K562 treated with DMSO at 1 percent for 4 hours (cell line): Measurements from ENCODE around the gene TMEM170A. TPM values are rescaled to one million over a fixed set of nuclear protein-coding genes. Genes with fewer than 3 reads are reported as not detected.

Source experiments
- total RNA-seq: library from RNA; unstranded; fragments of 300-600 nt; gene quantifications from 2 replicates; pipeline ENCODE4 v1.2.3, GENCODE V29; 2022; ENCODE audit not compliant: insufficient read depth

The TMEM170A gene
- total RNA-seq, result 22.9 and 26.7 TPM in 2 replicates

DNA sequence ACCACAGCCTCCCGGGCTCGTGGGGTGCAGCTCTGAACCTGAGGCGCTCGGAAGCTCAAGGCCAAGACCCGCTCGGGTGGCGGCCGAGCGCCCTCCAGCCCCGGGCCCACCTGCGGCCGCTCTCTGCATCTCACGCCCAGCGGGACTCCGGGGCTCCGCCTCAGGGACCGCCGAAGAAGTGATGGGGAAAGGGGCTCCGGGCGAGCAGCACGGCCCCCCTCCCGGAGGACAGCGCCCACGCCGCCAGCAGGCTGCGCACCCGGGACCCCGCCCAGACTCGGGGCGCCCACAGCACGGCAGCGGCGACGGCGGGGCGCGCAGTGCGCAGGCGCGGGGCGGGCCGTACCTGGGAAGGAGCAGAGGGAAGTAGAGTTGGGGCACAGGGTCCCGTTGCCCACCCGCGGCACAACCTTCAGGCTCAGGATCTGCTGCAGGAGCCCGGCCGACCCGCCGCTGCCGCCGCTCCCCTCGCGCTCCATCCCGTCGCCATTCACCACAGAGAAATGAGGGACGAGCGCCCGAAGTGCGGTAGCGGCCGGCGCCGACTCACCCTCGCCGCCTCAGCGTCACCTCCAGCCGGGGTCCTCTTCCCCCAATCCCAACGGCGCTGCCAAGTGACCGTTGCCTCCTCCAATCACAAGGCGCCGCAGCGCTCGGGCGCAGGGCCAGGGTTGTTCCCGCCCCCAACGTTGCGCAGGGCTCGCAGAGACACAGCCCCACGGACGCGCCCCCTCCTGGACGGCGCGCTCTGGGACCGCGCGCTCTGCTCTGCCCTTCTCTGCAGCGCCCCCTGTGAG, at the start of gene TMEM170A:
TMEM170A (minus strand) TSS at position 568 of the 797 bp plus-strand sequence; CDS start at position 479, 89 bp downstream.

GRCh38 chr16:75495076-75495674, 30.7 kb upstream of the TMEM170A start, which contains the start of gene CHST6:
Gene CHST6, minus strand, starts transcription at chr16:75495441. Its CDS starts 15,613 bp downstream, at chr16:75479828.

GRCh38 chr16:75432828-75433731, 31.4 kb downstream of the TMEM170A start, which contains the start of gene CFDP1:
Gene CFDP1, minus strand, starts transcription at chr16:75433503. Its CDS starts 151 bp downstream, at chr16:75433352.

Other genes with a start within 250 kb of the TMEM170A start
- gene CTRB1, start 245.7 kb downstream of the TMEM170A start, total RNA-seq, result not detected in 2 replicates
- 18.9 and 22.9 TPM in 2 replicates for gene BCAR1, start 213.1 kb downstream of the TMEM170A start, total RNA-seq
- gene CFDP1, start 31.2 kb downstream of the TMEM170A start, total RNA-seq, result 17.9 and 20.0 TPM in 2 replicates
- gene CHST6, start 30.8 kb upstream of the TMEM170A start, total RNA-seq, result not detected in 2 replicates
- not detected in 2 replicates for gene CHST5, start 71.4 kb upstream of the TMEM170A start, total RNA-seq
- 4.6 and 8.3 TPM in 2 replicates for gene TMEM231, start 91.6 kb upstream of the TMEM170A start, total RNA-seq
- 158 and 169 TPM in 2 replicates for gene GABARAPL2, start 101.7 kb upstream of the TMEM170A start, total RNA-seq
- 14.1 and 21.9 TPM in 2 replicates for gene ADAT1, start 158.6 kb upstream of the TMEM170A start, total RNA-seq
- 138 and 146 TPM in 2 replicates for gene KARS1, start 183.0 kb upstream of the TMEM170A start, total RNA-seq
- 84.4 and 89.2 TPM in 2 replicates for gene TERF2IP, start 183.1 kb upstream of the TMEM170A start, total RNA-seq
- not detected in 2 replicates for gene CPHXL2, start 212.3 kb upstream of the TMEM170A start, total RNA-seq
- not detected in 2 replicates for gene DUXB, start 236.8 kb upstream of the TMEM170A start, total RNA-seq